ENCODE measurements around the gene TDP2.

- TF ChIP-seq CTCF (IDR thresholded peaks at IDR 0.05; ENCODE audit: extremely low read depth in 1 of 2, insufficient read depth in 1 of 2, low read depth in 1 of 2, low read length in 2 of 2): no peak
- no peak for TF ChIP-seq EZH2 (IDR thresholded peaks at IDR 0.05; ENCODE audit: borderline replicate concordance, low read depth, low read length, severe bottlenecking)
- TF ChIP-seq FOS (IDR thresholded peaks at IDR 0.05; ENCODE audit: borderline replicate concordance, insufficient read depth, low read length): no peak
- TF ChIP-seq, protein P1, sequence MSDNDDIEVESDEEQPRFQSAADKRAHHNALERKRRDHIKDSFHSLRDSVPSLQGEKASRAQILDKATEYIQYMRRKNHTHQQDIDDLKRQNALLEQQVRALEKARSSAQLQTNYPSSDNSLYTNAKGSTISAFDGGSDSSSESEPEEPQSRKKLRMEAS (IDR thresholded peaks at IDR 0.05; ENCODE audit: insufficient read depth, insufficient read length): no peak
- no peak for TF ChIP-seq MYC (IDR thresholded peaks at IDR 0.05; ENCODE audit: low read depth, low read length)
- TF ChIP-seq GATA2 (IDR thresholded peaks at IDR 0.05; ENCODE audit: insufficient read depth, insufficient read length, low read depth, low read length): no peak
- TF ChIP-seq POLR2AphosphoS5 (IDR thresholded peaks at IDR 0.05; ENCODE audit: insufficient read depth, low read depth, low read length): no peak
- no peak for TF ChIP-seq POLR2A (IDR thresholded peaks at IDR 0.05; ENCODE audit: low read depth, low read length)
- TF ChIP-seq JUN (IDR thresholded peaks at IDR 0.05; ENCODE audit: borderline replicate concordance, insufficient read depth, insufficient read length, low read depth): no peak
Observed at GRCh38 chr6:24686946-24687345, 20.2 kb upstream of the TDP2 start.
